GM08714 (cell line): ENCODE measurements around the gene AKAP13.

Experiments used
- H3K4me3 ChIP-seq: fragments of 200-500 bp; sonication (Bioruptor generic); 2 replicates; pipeline ENCODE4 v1.5.1; 2014; ENCODE audit warnings: mild to moderate bottlenecking, low read length, inconsistent platforms
- ZNF274 ChIP-seq: IDR thresholded peaks from 2 replicates; pipeline ENCODE4 v1.6.1; 2012; ENCODE audit warnings: mild to moderate bottlenecking, low read depth, low read length

The AKAP13 gene

GRCh38 chr15:85684174-85684710, 303.8 kb downstream of the AKAP13 start:
- no peak overlapping the region for H3K4me3 ChIP-seq
- TF ChIP-seq ZNF274: no peak

GRCh38 chr15:85685356-85685755, 305.0 kb downstream of the AKAP13 start:
- no peak overlapping the region for H3K4me3 ChIP-seq
- TF ChIP-seq ZNF274: no peak

GRCh38 chr15:85687329-85687728, 306.9 kb downstream of the AKAP13 start:
- H3K4me3 ChIP-seq: no peak overlapping the region
- TF ChIP-seq ZNF274: no peak

- no peak overlapping the region for H3K4me3 ChIP-seq
- no peak for TF ChIP-seq ZNF274
Measured at GRCh38 chr15:85688711-85689110, 308.3 kb downstream of the AKAP13 start.

- no peak for TF ChIP-seq ZNF274
- peak overlapping the region; percentile 69 for H3K4me3 ChIP-seq
Measured at GRCh38 chr15:85689729-85690128, 309.3 kb downstream of the AKAP13 start.

GRCh38 chr15:85690561-85691231, 310.3 kb downstream of the AKAP13 start:
- H3K4me3 ChIP-seq: peak overlapping the region; percentile 69

GRCh38 chr15:85691350-85692240, 311.2 kb downstream of the AKAP13 start:
- TF ChIP-seq ZNF274: no peak
- H3K4me3 ChIP-seq: peak overlapping the region; percentile 69; the same call in 1 of the 2 replicates

More at GRCh38 chr15:85690561-85691231, 310.3 kb downstream of the AKAP13 start:
- TF ChIP-seq ZNF274: no peak

GRCh38 chr15:85692321-85692720, 311.9 kb downstream of the AKAP13 start:
- peak overlapping the region; percentile 54; the same call in 1 of the 2 replicates for H3K4me3 ChIP-seq
- no peak for TF ChIP-seq ZNF274

GRCh38 chr15:85692873-85693272, 312.5 kb downstream of the AKAP13 start:
- no peak for TF ChIP-seq ZNF274
- peak overlapping the region; percentile 54; the same call in 1 of the 2 replicates for H3K4me3 ChIP-seq

GRCh38 chr15:85693277-85693676, 312.9 kb downstream of the AKAP13 start:
- H3K4me3 ChIP-seq: peak overlapping the region; percentile 54; the same call in 1 of the 2 replicates
- no peak for TF ChIP-seq ZNF274

GRCh38 chr15:85694091-85694490, 313.7 kb downstream of the AKAP13 start:
- no peak overlapping the region for H3K4me3 ChIP-seq
- no peak for TF ChIP-seq ZNF274

- TF ChIP-seq ZNF274: no peak
- H3K4me3 ChIP-seq: no peak overlapping the region
Measured at GRCh38 chr15:85700767-85701166, 320.4 kb downstream of the AKAP13 start.

GRCh38 chr15:85702321-85703101, 322.1 kb downstream of the AKAP13 start:
- TF ChIP-seq ZNF274: no peak
- H3K4me3 ChIP-seq: peak overlapping the region; percentile 35

GRCh38 chr15:85704066-85704465, 323.7 kb downstream of the AKAP13 start:
- H3K4me3 ChIP-seq: peak overlapping the region; percentile 27
- TF ChIP-seq ZNF274: no peak
